Dedifferentiated amniotic fluid mesenchymal stem cell (primary cell): Measurements from ENCODE around the gene CEPT1.

Experiments
- DNase-seq: peaks from one replicate; pipeline ENCODE4 v3.0.0-alpha.2; 2016; ENCODE audit errors: extremely low spot score

The CEPT1 gene

DNA sequence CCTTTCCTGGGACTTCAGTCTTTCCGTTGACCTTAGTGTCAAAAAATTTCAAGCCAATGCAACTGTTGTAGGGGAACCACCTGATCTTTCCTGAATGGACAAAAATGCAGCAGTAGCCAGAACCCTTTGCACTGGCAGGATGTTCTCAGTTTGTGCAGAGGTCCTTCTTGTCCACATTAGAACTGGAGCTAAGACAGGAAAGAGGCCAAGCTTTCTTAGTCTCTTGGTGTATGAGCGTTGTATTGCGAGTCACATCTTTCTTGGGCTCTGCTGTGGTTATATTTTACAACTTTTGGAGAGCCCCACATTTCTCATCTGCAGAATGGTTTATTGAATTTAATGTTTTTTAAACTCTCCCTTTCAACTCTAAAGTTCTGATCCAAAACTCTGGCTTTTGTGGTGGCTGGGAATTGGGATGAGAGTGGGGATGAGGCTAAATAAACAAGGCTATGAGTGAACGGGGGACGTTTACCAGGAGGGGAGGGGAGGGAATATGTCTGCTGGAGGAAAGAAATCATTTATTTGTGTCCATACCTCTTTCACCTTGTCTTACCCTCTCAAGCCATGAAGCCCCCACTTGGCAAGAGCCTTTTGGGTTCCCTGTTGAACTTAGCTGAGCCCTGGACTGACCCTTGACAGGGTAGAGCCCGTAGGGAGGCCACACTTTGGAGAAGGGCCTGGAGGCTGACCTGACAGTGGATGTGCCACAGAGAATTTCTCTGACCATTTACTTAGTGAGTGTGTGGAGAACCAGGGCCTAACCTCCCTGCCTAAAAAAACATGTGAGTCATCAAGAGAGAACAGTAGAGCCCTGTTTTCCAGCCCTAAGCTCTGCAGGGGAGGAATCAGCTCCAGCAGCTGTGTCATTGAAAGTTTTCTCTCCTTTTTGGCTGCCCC, 88.1 kb downstream of the CEPT1 start:
- peak; percentile 66 for DNase-seq

GRCh38 chr1:111228748-111229126, 88.7 kb downstream of the CEPT1 start:
- DNase-seq = no peak

DNA sequence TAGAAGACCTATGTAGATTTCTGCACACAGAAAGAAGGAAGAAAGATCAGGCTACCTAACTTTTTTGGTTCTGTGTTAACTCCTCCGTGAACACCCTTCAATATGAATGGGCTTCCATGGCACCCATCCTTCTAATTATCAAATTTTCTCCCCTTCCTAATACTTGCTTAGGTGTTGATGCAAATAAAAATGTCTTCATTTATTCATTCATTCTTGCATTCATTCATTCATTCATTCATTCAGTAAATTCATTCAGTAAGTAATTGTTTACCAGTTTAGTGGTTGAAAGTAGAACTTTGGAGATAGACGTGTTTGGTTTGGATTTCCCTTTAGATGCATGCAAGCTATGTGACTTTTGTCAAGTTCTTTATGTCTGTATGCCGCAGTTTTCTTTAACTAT, 92.1 kb downstream of the CEPT1 start:
- DNase-seq = no peak

DNA sequence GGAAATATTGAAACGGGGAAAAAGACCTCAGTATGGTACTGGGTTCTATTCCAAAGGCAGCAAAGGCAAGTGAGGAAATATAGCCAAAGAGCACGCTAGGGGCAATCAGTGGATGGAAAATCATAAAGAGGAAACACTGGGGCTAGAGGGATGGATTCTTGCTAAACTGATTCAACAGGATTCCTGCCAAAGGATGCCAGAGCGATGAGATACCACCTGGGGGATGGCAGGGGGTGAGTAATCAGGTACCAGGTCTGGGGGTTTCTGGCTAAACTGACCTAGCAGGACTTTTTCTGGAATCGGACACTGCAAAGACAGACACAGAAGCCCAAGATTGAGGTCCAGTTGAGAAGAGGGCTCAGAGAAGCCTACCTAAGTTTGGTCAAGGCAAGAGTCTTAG, 94.2 kb downstream of the CEPT1 start:
- no peak for DNase-seq
